LNCAP (cell line): Measurements from ENCODE around the gene VPS13D.

ENCODE experiments used
- TF ChIP-seq, protein P1 (sequence below): fragments of 450-650 bp; IDR thresholded peaks from 2 replicates; pipeline ENCODE4 v1.5.1; 2017; ENCODE audit warnings: mild to moderate bottlenecking

The VPS13D gene

DNA sequence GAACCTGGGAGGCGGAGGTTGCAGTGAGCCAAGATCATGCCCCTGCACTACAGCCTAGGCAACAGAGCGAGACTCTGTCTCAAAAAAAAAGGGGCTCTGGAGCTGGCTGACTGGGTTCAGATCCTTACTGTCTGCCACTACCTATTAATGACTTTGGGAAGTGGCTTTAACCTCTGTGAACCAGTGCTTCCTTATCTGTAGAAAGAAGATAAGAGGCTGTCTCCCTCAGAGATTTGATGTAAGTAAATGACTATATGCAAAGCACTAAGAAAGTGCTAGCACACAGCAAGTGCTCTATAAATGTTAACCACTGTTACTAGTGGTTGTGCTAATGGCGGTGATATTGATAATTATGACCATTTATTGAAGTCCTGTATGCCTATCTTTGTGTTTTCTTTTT lies 94.6 kb downstream of the VPS13D start:
- TF ChIP-seq, protein P1, sequence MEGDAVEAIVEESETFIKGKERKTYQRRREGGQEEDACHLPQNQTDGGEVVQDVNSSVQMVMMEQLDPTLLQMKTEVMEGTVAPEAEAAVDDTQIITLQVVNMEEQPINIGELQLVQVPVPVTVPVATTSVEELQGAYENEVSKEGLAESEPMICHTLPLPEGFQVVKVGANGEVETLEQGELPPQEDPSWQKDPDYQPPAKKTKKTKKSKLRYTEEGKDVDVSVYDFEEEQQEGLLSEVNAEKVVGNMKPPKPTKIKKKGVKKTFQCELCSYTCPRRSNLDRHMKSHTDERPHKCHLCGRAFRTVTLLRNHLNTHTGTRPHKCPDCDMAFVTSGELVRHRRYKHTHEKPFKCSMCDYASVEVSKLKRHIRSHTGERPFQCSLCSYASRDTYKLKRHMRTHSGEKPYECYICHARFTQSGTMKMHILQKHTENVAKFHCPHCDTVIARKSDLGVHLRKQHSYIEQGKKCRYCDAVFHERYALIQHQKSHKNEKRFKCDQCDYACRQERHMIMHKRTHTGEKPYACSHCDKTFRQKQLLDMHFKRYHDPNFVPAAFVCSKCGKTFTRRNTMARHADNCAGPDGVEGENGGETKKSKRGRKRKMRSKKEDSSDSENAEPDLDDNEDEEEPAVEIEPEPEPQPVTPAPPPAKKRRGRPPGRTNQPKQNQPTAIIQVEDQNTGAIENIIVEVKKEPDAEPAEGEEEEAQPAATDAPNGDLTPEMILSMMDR = no peak

DNA sequence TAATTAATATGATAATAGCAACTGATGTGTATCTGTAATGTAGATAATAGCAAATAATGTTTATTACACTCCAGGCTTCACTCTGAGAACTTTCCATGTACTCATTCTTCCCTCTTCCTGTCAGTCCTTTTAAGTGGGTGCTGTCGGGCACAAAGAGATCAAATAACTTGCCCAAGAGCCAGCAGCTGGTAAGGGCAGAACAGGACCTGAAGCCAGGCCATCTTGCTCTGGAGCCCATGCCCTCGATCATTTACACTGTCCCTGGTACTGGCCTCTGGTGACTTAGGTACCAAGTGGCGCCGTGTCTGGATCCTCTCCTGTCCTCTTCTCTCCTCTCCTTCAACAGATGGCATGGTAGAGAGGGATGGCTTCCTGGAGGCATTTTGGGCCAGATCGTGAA lies 97.2 kb downstream of the VPS13D start:
- TF ChIP-seq, protein P1 = no peak

DNA sequence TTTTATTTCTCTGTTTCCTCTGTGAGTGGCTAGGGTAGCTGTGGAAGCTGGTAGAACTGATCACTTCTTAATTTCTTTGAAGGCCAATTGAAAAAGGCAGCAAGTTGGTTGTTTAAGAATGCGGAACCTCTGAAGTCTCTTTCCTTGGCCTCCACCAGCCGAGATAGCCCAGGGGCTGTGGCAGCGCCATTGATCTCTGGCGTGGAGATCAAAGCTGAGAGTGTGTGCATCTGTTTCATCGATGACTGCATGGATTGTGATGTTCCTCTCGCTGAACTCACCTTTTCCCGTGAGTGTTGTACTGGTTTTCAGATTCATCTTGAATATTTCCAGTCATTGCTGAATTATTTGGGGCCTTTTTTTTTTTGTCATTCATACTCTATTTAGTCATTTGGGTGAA lies 97.7 kb downstream of the VPS13D start:
- TF ChIP-seq, protein P1 = no peak

DNA sequence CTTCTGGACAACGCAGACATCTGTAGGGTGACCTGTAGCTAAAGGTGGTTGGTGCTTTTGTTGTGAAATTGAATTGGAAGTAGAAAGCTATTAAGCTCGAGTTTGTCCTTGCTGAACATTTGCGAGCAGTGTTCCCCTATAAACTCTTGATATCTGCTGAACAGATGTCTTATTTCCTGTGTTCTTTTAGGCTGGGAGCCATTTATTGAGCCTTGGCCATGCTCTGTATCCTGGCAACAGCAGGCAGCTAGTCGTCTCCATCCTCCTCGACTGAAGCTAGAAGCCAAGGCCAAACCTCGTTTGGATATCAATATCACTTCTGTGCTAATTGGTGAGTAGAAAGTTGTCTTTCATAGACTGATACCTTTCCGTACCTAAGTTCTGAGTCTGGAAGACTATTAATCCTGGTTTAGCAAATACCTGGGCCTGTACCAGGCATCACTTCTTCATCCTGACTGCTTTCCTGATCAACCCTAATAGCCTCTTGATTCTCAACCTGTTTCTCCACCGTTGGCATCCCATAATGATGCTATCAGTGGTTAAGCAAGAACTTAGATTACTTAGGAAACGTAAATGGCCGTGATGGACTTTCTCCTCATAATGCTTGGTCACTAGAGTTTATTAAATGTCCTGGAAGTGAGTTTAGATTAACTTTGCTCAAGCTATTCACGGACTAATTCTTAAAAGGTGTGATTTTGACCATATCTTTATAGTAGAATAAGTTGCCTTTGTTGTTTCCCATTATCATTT lies 103.4 kb downstream of the VPS13D start:
- TF ChIP-seq, protein P1 = no peak

DNA sequence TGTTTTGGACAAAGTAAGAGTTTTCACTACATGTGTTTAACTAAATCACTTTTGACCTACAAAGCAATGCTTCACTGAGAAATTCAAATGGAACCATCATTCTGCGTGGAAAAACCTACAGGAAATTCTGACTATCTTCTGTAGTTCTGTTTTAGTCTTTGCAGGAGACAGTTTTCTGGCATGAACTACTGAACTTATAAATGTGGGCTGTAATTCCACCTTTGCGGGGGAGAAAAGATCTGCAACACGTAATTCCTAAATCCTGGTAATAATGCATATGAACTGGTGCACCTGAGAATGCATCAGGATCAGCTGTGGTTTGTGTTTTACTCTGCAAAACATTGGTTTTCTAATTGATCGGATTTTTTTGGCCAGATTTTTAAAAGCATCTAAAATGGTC lies 106.0 kb downstream of the VPS13D start:
- TF ChIP-seq, protein P1 = no peak

DNA sequence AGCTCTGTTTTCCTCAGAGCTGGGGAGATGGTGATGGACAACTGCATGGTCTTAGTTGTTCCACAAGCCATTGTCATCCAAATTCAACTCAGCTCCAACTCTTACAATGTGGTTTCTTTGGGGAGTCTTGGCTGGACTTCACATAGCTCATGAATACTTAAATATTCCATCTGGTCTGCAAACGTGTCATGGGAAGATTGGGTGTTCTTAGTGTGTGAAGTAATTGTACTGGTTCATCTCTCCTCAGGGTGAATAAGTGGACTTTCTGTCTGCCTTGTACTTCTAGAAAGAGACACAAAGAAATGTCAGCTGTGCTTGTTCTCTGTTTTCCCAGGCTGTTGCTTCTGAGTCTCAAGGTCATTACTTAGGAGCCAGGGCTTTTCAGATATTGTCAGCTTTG lies 106.6 kb downstream of the VPS13D start:
- TF ChIP-seq, protein P1 = no peak

DNA sequence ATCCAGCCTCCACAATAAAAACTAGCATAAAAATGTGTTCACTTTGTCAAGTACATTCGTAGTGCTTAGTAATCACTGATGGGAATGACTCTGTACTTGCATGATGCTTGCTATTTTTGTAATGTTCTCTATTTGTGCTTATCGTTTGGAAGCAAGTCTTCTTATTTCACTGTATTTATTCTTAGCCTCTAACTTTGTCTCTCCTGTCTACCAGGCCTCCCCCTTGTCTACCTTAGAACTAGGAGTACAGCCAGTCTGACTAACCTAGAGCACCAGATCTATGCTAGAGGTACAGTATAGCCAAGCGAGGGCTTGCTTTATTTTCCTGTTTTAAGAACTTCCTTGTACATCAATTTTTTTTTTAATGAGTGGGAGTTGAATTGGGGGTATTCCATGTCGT lies 108.2 kb downstream of the VPS13D start:
- TF ChIP-seq, protein P1 = no peak

DNA sequence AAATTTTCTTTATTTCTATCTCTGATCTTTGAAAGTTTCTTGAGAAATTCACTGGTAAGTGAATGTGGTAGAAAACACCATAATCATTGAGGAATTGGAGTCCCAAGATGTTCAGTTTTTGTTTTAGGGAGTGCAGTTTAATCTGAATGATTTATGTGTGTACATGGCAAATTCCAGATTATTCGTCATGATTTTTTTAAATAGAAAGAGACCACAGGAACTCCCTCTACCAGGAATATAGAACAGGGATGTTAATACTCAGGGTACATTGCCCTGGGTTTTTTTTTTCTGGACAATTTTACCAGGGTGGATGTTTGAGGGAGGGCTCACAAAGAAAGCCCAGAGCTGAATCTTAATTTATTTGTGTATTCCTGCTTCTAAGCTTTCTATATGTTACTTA lies 109.0 kb downstream of the VPS13D start:
- TF ChIP-seq, protein P1 = no peak
